DOHH2 (cell line): ENCODE measurements around the gene INTS12.
"Not testable (repeated sequence)": the region's sequence is repeated elsewhere in the genome, so short reads cannot be mapped to it uniquely, and the experiment has no call there.

Experiments
- EZH2phosphoT487 ChIP-seq: fragments of 200-600 bp; sonication (generic); IDR thresholded peaks from 2 replicates; pipeline ENCODE4 v1.6.1; 2017; ENCODE audit warnings: borderline replicate concordance, mild to moderate bottlenecking, antibody characterized with exemption, low read length, moderate library complexity, mixed read lengths
- TF ChIP-seq, protein P1 (sequence below): fragments of 200-600 bp; sonication (generic); IDR thresholded peaks from one replicate; pipeline ENCODE4 v1.5.1; 2014; ENCODE audit warnings: antibody characterized with exemption, mild to moderate bottlenecking, low read depth, low read length; ENCODE audit not compliant: poor library complexity, severe bottlenecking

- TF ChIP-seq, protein P1, sequence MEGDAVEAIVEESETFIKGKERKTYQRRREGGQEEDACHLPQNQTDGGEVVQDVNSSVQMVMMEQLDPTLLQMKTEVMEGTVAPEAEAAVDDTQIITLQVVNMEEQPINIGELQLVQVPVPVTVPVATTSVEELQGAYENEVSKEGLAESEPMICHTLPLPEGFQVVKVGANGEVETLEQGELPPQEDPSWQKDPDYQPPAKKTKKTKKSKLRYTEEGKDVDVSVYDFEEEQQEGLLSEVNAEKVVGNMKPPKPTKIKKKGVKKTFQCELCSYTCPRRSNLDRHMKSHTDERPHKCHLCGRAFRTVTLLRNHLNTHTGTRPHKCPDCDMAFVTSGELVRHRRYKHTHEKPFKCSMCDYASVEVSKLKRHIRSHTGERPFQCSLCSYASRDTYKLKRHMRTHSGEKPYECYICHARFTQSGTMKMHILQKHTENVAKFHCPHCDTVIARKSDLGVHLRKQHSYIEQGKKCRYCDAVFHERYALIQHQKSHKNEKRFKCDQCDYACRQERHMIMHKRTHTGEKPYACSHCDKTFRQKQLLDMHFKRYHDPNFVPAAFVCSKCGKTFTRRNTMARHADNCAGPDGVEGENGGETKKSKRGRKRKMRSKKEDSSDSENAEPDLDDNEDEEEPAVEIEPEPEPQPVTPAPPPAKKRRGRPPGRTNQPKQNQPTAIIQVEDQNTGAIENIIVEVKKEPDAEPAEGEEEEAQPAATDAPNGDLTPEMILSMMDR, result not testable (repeated sequence)
- TF ChIP-seq EZH2phosphoT487, result not testable (repeated sequence)
These were observed 13.7 kb downstream of the INTS12 start for GRCh38 chr4:105694812-105695211.
